Measurements from ENCODE around the gene DMTF1.

- no peak for TF ChIP-seq CTCF (IDR thresholded peaks at IDR 0.05)
- no peak for TF ChIP-seq POLR2AphosphoS5 (IDR thresholded peaks at IDR 0.05)
Observed at GRCh38 chr7:87119581-87119980, 32.7 kb upstream of the DMTF1 start.
